SK-N-SH treated with all-trans-retinoic acid at 6 μM for 48 hours (cell line): ENCODE data around the gene SEC31A.

Experiments
- ATAC-seq: fragments of 200-7000 bp; cut with Tn5 transposase; 3 replicates; pipeline ENCODE4 v1.9.1; 2020; ENCODE audit warnings: mild to moderate bottlenecking, moderate library complexity
- ARNTL ChIP-seq: fragments of 450-650 bp; formaldehyde crosslinking; IDR thresholded peaks from 2 replicates; pipeline ENCODE4 v1.5.0; 2020; ENCODE audit warnings: low read depth, mild to moderate bottlenecking, moderate library complexity, borderline replicate concordance
- BACH2 ChIP-seq: fragments of 250-450 bp; sonication (Bioruptor Pico); IDR thresholded peaks from 2 replicates; pipeline ENCODE4 v1.9.0; 2021; ENCODE audit warnings: mild to moderate bottlenecking, borderline replicate concordance
- CSDC2 ChIP-seq: fragments of 250-450 bp; sonication (Bioruptor Pico); IDR thresholded peaks from 2 replicates; pipeline ENCODE4 v1.5.0; 2020; ENCODE audit warnings: mild to moderate bottlenecking, moderate library complexity
- CSRNP3 ChIP-seq: fragments of 250-450 bp; sonication (Bioruptor Pico); IDR thresholded peaks from 2 replicates; pipeline ENCODE4 v1.5.1; 2021; ENCODE audit warnings: mild to moderate bottlenecking, moderate library complexity
- ESRRG ChIP-seq: fragments of 250-450 bp; sonication (Bioruptor Pico); IDR thresholded peaks from 2 replicates; pipeline ENCODE4 v1.6.1; 2021; ENCODE audit warnings: mild to moderate bottlenecking
- GLIS3 ChIP-seq: fragments of 250-450 bp; sonication (Bioruptor Pico); IDR thresholded peaks from 2 replicates; pipeline ENCODE4 v1.5.0; 2020; ENCODE audit warnings: mild to moderate bottlenecking, moderate library complexity
- ISL1 ChIP-seq: fragments of 250-450 bp; sonication (Bioruptor Pico); IDR thresholded peaks from 2 replicates; pipeline ENCODE4 v2.1.2; 2022; ENCODE audit warnings: mild to moderate bottlenecking, moderate library complexity
- OSR1 ChIP-seq: fragments of 250-450 bp; sonication (Bioruptor Pico); IDR thresholded peaks from 2 replicates; pipeline ENCODE4 v1.8.0; 2022; ENCODE audit warnings: moderate library complexity, mild to moderate bottlenecking, inconsistent platforms
- PATZ1 ChIP-seq: fragments of 250-450 bp; sonication (Bioruptor Pico); IDR thresholded peaks from 2 replicates; pipeline ENCODE4 v1.8.0; 2020; ENCODE audit warnings: mild to moderate bottlenecking, moderate library complexity, borderline replicate concordance
- POU6F1 ChIP-seq: fragments of 250-450 bp; sonication (Bioruptor Pico); IDR thresholded peaks from 2 replicates; pipeline ENCODE4 v1.8.0; 2021; ENCODE audit warnings: low read depth, mild to moderate bottlenecking, moderate library complexity, borderline replicate concordance
- PPARA ChIP-seq: fragments of 250-450 bp; sonication (Bioruptor Pico); IDR thresholded peaks from 2 replicates; pipeline ENCODE4 v1.5.0; 2020; ENCODE audit warnings: mild to moderate bottlenecking, borderline replicate concordance
- RARB ChIP-seq: fragments of 250-450 bp; sonication (Bioruptor Pico); IDR thresholded peaks from 2 replicates; pipeline ENCODE4 v1.8.0; 2021; ENCODE audit warnings: mild to moderate bottlenecking, moderate library complexity
- SNAI2 ChIP-seq: fragments of 250-450 bp; sonication (Bioruptor Pico); IDR thresholded peaks from 2 replicates; pipeline ENCODE4 v1.5.0; 2020; ENCODE audit warnings: mild to moderate bottlenecking, moderate library complexity
- TCF4 ChIP-seq: fragments of 250-450 bp; sonication (Bioruptor Pico); IDR thresholded peaks from 2 replicates; pipeline ENCODE4 v1.8.0; 2021; ENCODE audit warnings: mild to moderate bottlenecking, moderate library complexity, borderline replicate concordance
- TOX ChIP-seq: fragments of 250-450 bp; sonication (Bioruptor Pico); IDR thresholded peaks from 2 replicates; pipeline ENCODE4 v1.8.0; 2021; ENCODE audit warnings: mild to moderate bottlenecking, moderate library complexity, borderline replicate concordance
- TSHZ2 ChIP-seq: fragments of 250-450 bp; sonication (Bioruptor Pico); IDR thresholded peaks from 2 replicates; pipeline ENCODE4 v1.5.0; 2020; ENCODE audit warnings: mild to moderate bottlenecking, moderate library complexity
- ZC3H10 ChIP-seq: fragments of 250-450 bp; sonication (Bioruptor Pico); IDR thresholded peaks from 2 replicates; pipeline ENCODE4 v1.5.1; 2021; ENCODE audit warnings: mild to moderate bottlenecking, moderate library complexity
- ZFP3 ChIP-seq: fragments of 250-450 bp; sonication (Bioruptor Pico); IDR thresholded peaks from 2 replicates; pipeline ENCODE4 v1.5.0; 2020; ENCODE audit warnings: mild to moderate bottlenecking, moderate library complexity
- ZFP30 ChIP-seq: fragments of 450-650 bp; formaldehyde crosslinking; IDR thresholded peaks from 2 replicates; pipeline ENCODE4 v1.5.0; 2022; ENCODE audit warnings: mild to moderate bottlenecking, moderate library complexity
- ZNF565 ChIP-seq: fragments of 450-650 bp; formaldehyde crosslinking; conservative IDR thresholded peaks from 2 replicates; pipeline ENCODE4 v1.5.0; 2020; ENCODE audit warnings: low read depth, mild to moderate bottlenecking, moderate library complexity
- ZNF70 ChIP-seq: fragments of 450-650 bp; formaldehyde crosslinking; IDR thresholded peaks from 2 replicates; pipeline ENCODE4 v1.5.0; 2020; ENCODE audit warnings: mild to moderate bottlenecking, moderate library complexity
- ZNF8 ChIP-seq: fragments of 450-650 bp; formaldehyde crosslinking; IDR thresholded peaks from 2 replicates; pipeline ENCODE4 v1.5.0; 2020; ENCODE audit warnings: mild to moderate bottlenecking, moderate library complexity

SEC31A gene

GRCh38 chr4:82814034-82814433 lies 76.9 kb downstream of the SEC31A start:
- ATAC-seq = no peak
- TF ChIP-seq PPARA (CRISPR knock-in tag) = no peak
- no peak for TF ChIP-seq ESRRG (CRISPR knock-in tag)
- TF ChIP-seq RARB (CRISPR knock-in tag) = no peak
- no peak for TF ChIP-seq ZNF565
- no peak for TF ChIP-seq ZFP30 (CRISPR knock-in tag)
- TF ChIP-seq BACH2 = no peak
- no peak for TF ChIP-seq ZNF70 (CRISPR knock-in tag)
- no peak for TF ChIP-seq ZC3H10 (CRISPR knock-in tag)
- TF ChIP-seq TCF4 (CRISPR knock-in tag) = no peak
- TF ChIP-seq TSHZ2 (CRISPR knock-in tag) = no peak
- TF ChIP-seq ISL1 (CRISPR knock-in tag) = no peak
- no peak for TF ChIP-seq SNAI2 (CRISPR knock-in tag)
- TF ChIP-seq, all 23 proteins: peak for 0

GRCh38 chr4:82811838-82812341 lies 79.1 kb downstream of the SEC31A start:
- peak; percentile 29 for ATAC-seq
- TF ChIP-seq GLIS3 (CRISPR knock-in tag) = no peak
- TF ChIP-seq ZC3H10 (CRISPR knock-in tag) = no peak
- no peak for TF ChIP-seq PPARA (CRISPR knock-in tag)
- TF ChIP-seq ISL1 (CRISPR knock-in tag) = no peak

GRCh38 chr4:82811392-82811791 lies 79.6 kb downstream of the SEC31A start:
- TF ChIP-seq OSR1 (CRISPR knock-in tag) (no peak), ZFP30 (CRISPR knock-in tag) (no peak), TCF4 (CRISPR knock-in tag) (no peak), CSRNP3 (no peak), CSDC2 (CRISPR knock-in tag) (no peak), ZFP3 (no peak), ZNF8 (CRISPR knock-in tag) (no peak), PATZ1 (CRISPR knock-in tag) (no peak), ZNF565 (no peak), SNAI2 (CRISPR knock-in tag) (no peak), GLIS3 (CRISPR knock-in tag) (no peak), TSHZ2 (CRISPR knock-in tag) (no peak), TOX (no peak), PPARA (CRISPR knock-in tag) (no peak), ZC3H10 (CRISPR knock-in tag) (no peak), POU6F1 (CRISPR knock-in tag) (no peak), ISL1 (CRISPR knock-in tag) (no peak), ARNTL (CRISPR knock-in tag) (no peak), BACH2 (no peak), RARB (CRISPR knock-in tag) (no peak)
- ATAC-seq = no peak
